Stromal cell of bone marrow (primary cell): ENCODE measurements around the gene ANKRD40.
"Not testable (repeated sequence)": the region's sequence is repeated elsewhere in the genome, so short reads cannot be mapped to it uniquely, and the experiment has no call there.

Experiments used
- DNase-seq: peaks from one replicate; pipeline ENCODE4 v3.0.0-alpha.2; 2012; ENCODE audit warnings: low read depth

The ANKRD40 gene

DNA sequence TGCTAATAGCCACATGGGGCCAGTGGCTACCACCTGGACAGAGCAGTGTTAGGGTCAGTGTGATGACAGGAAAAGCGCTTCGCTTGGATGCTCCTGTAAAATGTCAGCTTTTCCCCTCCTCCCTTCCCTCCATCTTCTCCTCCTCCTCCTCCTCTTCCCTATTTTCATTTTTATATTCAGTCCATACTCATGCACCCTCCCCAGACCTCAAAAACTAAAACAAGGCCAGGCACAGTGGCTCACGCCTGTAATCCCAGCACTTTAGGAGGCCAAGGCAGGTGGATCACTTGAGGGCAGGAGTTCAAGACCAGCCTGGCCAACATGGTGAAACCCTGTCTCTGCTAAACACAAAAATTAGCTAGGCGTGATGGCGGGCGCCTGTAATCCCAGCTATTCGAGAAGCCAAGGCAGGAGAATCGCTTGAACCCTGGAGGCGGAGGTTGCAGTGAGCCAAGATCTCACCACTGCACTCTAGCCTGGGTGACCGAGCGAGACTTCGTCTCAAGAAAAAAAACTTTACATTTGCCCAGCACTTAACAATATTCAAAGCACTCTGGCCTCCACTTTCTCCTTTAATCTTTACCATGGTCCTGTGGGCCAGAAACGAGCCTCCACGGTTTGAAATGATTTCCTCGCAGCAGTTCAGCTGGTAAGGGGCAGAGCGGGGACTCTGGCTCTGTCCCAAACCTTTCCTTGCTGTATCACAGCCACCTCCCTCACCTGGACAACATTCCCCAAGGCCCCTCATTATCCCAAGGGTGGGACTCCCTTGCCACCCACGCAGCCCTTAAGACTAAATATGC is 21.8 kb downstream of the ANKRD40 start:
- no peak for DNase-seq

DNA sequence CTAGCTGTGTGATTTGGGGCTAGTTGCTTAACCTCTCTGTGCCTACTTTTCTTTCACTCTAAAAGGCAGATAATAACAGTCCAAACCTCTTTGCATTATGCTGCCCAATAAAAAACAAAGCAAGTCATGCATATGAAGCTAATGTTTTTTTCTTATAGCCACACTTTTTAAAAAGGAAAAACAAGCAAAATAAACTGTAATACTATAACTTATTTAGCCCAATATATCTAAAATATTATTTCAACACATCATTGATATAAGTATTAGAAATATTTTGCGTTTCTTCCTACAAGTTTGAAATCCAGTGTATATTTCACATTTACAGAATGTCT is 22.4 kb downstream of the ANKRD40 start:
- DNase-seq = no peak

DNA sequence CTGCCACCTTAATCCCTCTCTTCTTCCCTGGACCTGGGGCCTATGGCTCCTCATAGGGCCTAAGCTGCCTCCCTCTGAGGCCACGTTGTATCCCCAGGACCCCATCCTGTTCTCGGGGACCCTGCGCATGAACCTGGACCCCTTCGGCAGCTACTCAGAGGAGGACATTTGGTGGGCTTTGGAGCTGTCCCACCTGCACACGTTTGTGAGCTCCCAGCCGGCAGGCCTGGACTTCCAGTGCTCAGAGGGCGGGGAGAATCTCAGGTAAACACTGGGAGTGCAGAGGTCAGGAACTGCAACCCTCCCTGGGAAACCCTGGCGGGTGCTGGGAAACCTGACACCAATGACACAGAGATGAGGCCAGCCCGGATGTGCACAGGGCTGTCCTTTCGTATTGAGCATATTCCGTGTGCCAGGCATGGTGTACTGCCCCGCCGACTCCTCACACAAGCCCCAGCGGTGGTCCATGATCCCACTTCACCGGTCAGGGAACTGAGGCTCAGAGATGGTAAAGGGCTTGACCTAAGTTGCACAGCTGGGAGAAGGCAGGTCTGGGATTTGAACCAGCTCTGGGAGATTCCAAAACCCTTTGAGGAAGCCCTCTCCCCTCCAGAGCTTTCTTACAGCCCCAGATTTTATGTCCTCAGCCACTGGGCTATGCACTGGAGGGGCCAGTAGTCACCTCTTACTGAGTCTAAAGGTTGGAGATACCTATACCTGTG is 22.9 kb downstream of the ANKRD40 start:
- no peak for DNase-seq

DNA sequence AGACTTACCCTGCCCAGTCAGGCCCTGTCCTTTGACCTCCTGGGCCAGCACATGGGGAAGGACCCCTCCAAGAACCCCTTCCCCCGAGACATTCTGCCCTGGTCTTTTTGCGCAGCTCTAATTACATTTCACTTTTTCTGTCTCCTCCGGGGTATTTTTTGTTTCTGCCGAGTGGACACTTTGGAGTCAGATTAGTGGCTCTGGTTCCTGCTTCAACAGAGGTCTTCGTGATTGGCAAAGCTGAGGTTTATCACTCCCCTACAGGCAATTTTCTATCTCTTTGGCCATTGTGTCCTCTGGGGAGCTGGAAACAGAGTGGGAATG is 23.5 kb downstream of the ANKRD40 start:
- no peak for DNase-seq

DNA sequence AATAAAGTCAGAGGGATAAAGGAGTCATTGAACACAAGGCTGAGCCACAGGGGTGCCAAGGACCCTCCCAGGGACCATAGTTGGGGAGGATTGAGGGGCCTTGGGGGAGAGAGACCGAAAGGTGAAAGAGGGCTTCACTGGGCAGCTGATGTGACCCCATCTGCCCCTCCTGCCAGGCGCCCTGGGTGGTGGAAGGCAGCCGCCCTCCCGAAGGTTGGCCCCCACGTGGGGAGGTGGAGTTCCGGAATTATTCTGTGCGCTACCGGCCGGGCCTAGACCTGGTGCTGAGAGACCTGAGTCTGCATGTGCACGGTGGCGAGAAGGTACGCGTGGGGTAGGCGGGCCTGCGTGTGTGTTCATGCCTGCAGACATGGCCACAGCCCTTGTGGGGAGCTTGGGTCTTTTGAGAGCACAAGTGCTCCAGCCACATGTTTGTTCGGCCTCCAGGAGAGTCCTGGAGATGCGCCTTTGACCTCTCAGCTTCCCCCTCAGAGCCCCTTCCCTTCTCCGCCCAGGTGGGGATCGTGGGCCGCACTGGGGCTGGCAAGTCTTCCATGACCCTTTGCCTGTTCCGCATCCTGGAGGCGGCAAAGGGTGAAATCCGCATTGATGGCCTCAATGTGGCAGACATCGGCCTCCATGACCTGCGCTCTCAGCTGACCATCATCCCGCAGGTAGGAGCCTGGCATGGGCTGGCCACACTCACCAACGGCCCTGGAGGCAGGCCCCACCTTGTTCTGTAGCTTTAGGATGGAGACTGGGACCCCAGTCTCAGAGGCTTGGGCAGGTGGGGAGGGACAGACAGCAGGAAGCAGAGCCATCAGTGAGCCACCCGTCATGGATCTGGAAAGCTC is 24.1 kb downstream of the ANKRD40 start:
- no peak for DNase-seq

DNA sequence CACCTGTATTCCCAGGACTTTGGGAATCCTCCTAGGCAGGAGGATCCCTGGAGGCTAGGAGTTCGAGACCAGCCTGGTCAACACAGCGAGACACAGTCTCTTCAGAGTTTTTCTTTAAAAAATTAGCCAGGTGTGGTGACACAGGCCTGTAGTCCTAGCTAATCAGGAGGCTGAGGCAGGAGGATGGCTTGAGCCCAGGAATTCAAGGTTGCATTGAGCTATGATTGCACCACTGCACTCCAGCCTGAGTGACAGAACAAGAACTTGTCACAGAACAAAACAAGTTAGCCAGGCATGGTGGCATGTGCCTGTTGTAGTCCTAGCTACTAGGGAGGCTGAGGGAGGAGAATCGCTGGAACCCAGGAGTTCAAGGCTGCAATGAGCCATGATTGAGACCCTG is 24.8 kb downstream of the ANKRD40 start:
- no peak for DNase-seq

DNA sequence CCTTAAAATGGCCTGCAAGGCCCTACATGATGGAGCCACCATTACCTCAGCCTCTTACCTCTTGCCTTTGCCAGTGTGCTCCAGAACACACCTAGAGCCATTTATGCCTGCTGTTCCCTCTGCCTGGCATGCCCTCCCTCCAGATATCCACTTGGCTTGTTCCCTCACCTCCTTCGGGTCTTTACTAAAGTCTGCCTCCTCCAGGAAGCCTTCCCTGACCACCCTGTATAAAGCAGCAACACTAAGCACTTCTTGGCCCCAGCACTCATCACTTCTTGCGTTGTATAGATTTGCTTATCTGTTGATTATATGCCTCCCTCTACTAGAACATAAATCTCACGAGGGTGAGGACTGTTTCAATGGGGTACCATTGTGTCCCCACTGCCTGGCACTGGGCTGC is 25.3 kb downstream of the ANKRD40 start:
- no peak for DNase-seq

DNA sequence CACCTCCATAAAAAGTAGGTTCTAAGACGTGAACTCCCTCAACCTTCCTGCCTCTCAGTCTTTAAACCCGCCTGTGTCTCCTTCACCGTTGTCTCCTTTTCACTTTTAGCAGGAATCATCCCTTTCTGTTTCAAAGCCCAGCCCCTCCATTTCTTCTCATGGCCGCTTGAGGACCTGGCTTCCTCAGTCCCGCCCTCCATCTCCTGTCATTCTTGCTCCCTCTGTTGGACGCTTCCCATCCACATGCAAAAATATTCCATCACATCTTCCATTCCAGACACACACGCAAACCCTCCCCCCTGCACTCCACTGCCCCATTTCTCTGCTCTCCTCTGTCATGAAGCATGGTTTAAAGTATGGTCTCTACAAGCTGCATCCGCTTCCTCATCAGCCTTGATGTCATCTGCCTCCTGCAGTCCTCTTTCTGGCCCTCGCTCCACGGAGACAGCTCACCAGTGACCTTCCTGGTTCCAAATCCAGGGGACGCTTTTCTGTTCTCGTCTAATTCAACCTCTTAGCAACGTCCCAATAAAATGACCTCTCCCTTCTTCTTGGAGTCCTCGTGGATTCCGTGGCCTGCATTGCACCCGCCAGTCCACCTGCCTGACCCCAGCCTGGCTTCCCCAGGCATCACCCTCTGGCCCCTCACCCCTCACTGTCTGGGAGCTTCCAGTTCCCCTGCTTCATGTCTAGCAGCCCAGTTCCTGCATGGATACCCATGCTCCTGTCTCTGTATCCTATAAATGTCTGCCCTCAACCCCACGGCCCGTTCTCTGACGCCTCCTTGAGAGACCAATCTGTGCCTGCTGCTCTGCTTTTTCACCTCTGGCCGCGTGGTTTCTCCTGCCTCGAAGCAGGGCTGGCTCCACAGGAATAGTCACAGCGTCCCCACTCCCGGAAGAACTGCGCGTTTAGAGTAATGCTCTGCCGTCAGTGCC is 26.2 kb downstream of the ANKRD40 start:
- peak; percentile 72 for DNase-seq

DNA sequence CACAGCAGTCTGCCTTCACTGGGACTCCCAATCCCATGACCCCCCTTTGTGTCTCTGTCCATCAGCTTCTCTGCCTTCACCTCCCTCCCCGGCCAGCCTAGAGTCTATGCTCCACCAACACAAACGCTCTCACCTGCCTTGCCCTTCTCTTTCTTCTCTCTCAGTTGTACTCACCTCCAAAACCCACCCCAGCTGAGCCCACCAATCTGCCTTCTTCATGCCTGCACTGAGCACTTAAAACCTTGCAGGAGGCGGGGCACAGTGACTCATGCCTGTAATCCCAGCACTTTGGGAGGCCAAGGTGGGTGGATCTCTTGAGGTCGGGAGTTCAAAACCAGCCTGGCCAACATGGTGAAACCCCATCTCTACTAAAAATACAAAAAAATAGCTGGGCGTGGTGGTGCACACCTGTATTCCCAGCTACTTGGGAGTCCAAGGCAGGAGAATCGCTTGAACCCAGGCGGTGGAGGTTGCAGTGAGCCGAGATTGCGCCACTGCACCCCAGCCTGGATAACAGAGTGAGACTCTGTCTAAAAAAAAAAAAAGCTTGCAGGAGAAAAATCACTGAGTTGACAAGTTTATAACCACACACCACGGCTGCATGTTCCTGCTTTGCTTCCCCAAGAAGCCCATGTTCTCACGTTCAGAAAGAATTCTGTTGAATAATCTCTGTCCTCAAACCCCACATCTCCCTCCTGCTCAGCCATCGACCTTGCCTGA is 27.0 kb downstream of the ANKRD40 start:
- DNase-seq = not testable (repeated sequence)

DNA sequence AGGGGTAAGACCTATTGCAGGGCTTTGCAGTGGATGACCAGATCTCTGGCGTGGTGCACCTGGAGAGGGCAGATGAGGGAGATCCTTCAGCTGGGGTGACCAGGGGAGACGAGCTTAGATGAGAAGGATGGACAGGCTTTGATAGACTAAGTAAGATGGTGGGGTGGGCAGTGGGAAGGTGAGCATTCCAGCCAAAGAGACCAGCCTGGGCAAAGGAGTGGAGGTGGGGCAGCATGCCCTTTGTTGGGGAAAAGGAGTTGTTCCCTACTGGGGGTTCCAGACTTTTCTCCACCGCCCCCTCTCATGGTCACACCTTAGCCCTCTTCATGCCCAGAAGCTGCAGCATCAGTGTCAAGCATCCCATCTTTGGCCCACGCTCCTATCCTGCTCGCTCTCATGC is 27.6 kb downstream of the ANKRD40 start:
- DNase-seq = no peak

DNA sequence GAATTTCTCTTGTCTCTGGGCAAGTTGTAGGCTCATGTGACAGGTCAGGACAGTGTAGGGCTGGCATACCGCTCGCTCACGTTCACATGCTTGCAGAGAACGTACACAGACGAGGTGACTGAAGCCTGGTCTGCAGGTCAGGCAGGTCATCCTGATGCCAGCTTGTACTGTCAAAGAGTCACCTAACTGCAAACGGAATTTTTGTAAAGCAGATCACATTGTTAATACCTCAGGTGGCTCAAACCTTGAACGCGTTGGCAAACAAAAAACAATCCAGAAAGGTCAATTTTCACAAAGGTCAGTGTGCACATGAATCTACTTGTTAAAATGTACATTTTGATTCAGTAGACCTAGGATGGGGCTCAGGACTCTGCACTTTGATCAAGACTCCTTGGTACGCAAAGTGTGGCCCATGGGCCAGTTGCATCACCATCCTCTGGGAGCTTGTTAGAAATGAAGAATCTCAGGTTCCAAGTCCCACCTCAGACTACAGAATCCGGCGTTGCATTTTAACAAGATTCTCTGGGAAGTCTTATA is 28.6 kb downstream of the ANKRD40 start:
- no peak for DNase-seq

DNA sequence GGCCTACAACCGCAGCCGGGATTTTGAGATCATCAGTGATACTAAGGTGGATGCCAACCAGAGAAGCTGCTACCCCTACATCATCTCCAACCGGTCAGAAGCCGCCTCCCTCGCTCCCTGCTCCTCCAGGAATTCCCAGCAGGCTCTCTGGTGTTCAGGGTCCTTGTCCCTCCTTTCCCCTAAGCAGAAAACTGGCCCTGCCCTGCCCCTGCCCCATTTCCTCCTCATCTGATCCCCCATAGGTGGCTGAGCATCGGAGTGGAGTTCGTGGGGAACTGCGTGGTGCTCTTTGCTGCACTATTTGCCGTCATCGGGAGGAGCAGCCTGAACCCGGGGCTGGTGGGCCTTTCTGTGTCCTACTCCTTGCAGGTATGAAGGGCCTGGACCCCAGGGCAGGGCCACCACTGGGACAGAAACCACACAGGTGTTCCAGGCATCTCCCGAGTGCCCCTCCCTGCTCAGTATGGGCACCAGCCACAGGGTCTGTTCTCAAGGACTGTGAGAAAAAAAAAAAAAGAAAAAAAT is 29.8 kb downstream of the ANKRD40 start:
- no peak for DNase-seq

DNA sequence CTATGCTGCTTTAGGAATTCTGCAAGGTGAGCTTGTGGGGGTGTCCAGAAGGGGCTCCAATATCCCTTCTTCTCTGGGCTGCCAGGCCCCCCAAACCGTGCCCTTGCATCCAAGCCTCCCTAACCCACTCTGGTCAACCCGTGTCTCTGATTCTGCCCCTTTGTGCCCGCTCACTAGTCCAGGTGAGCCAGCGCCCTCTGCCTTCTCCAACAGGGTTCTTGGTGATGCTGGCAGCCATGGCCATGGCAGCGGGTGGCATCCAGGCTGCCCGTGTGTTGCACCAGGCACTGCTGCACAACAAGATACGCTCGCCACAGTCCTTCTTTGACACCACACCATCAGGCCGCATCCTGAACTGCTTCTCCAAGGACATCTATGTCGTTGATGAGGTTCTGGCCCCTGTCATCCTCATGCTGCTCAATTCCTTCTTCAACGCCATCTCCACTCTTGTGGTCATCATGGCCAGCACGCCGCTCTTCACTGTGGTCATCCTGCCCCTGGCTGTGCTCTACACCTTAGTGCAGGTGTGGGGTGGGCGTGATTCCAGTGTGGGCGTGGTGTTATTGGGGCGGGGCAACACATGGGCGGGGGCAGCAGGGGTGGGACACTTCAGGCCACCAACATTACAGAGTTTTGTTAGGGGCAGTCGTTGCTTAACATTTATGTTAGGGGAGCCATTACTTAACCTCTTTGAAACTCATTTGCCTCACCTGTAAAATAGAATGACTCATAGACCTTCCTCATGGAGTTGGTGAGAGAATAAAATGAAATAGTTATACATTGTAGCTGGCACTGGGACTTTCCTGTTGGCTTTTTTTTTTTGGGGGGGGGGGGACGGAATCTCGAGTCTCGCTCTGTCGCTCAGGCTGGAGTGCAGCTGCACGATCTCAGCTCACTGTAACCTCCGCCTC is 31.4 kb downstream of the ANKRD40 start:
- no peak for DNase-seq

DNA sequence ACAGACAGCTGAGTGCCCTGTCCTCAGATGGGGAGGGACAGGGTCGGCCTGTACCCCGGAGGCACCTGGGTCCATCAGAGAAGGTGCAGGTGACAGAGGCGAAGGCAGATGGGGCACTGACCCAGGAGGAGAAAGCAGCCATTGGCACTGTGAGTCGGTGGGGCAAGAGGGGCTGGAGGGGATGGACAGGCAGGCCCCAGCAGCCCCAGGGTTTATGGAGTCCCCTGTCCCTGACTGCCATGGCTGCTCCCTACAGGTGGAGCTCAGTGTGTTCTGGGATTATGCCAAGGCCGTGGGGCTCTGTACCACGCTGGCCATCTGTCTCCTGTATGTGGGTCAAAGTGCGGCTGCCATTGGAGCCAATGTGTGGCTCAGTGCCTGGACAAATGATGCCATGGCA is 32.1 kb downstream of the ANKRD40 start:
- no peak for DNase-seq

DNA sequence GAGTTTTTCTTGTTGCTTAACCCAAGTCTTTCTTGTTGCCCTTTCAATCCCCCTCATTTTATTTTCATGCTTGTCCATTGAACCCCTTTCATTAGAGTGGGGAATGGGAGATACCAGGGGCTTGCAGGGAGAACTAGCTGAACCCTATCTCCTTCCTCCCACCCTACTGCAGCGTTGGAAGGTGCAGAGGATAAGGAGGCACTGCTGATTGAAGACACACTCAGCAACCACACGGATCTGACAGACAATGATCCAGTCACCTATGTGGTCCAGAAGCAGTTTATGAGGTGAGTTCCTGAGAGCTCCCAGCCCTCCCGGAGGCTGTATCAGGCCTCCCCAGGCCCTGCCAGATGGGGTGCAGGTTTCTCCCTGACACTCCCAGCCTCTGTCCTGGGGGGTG is 32.5 kb downstream of the ANKRD40 start:
- DNase-seq = no peak

DNA sequence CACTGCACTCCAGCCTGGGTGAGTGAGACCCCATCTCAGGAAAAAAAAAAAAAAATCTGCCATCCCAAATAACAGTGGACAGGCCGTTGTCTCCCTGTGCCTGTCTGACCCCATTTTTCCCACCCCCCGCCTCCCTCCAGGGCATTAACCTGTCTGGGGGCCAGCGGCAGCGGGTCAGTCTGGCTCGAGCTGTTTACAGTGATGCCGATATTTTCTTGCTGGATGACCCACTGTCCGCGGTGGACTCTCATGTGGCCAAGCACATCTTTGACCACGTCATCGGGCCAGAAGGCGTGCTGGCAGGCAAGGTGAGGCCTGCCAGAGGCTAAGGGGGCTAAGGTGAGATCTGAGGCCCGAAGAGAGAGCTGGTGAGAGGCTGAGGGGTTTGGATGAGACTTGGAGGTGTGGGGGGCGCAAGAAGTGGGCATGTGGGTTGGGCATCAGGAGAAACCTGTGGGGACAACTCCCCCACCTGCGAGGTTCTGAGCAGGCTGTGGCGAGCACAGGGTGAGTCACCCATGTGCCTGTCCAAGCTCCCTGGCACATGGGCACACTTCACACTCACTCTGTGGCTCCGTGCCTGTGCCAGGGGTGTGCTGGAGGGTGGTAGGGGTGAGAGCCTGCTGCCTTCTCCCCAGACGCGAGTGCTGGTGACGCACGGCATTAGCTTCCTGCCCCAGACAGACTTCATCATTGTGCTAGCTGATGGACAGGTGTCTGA is 34.7 kb downstream of the ANKRD40 start:
- no peak for DNase-seq

DNA sequence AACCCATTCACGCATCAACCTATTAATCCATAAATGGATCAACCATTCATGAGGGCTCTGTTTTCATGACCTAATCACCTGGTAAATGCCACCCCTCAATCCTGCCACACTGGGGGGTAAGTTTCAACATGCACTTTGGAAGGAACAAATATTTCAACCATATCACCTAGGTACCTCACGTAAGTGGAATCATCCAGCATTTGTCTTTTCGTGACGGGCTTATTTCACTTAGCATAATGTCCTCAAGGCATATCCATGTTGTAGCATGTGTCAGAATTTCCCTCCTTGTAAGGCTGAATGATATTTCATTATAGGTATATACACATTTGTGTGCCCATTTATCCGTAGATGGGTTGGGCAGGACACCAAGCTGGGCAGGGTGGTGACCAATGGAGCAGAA is 35.6 kb downstream of the ANKRD40 start:
- DNase-seq = no peak

DNA sequence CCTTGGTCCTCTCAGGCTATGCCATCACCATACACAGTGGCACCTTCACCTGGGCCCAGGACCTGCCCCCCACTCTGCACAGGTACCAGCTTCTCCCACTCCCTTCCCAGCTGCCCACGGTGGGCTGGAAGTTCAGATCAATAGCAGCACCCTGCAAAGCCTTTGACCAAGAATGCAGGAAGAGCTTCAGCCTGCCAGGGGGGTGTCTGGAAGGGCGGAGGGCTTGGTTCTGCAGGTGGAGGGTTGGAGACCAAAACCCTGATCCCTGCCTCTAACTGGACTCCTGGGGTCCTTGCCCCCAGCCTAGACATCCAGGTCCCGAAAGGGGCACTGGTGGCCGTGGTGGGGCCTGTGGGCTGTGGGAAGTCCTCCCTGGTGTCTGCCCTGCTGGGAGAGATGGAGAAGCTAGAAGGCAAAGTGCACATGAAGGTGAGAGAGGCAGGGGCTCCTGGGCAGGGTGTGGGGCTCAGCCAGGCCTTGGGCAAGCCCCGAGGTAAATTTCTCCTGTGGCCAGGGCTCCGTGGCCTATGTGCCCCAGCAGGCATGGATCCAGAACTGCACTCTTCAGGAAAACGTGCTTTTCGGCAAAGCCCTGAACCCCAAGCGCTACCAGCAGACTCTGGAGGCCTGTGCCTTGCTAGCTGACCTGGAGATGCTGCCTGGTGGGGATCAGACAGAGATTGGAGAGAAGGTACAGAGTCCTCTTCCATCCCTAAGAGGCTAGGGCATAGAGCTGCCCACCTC is 38.7 kb downstream of the ANKRD40 start:
- DNase-seq = no peak
